Retinal pigment epithelial cell (primary cell): Measurements from ENCODE around the gene PHACTR3.

Experiments used
- DNase-seq: peaks from one replicate; pipeline ENCODE4 v3.0.0-alpha.2; 2010; ENCODE audit warnings: low read depth
- H3K4me3 ChIP-seq: 2 replicates; pipeline ENCODE4 v1.5.1; 2011; ENCODE audit warnings: mild to moderate bottlenecking, low read length, control low read depth, moderate library complexity
- CTCF ChIP-seq: conservative IDR thresholded peaks from 2 replicates; pipeline ENCODE4 v1.5.1; 2011; ENCODE audit warnings: low read depth, low read length, control low read depth, inconsistent platforms

The PHACTR3 gene

GRCh38 chr20:59831024-59831915 is 226.9 kb downstream of the PHACTR3 start:
- TF ChIP-seq CTCF = no peak
- H3K4me3 ChIP-seq = no peak overlapping the region
- DNase-seq = no peak

GRCh38 chr20:59831916-59832270 is 227.6 kb downstream of the PHACTR3 start:
- DNase-seq = no peak
- TF ChIP-seq CTCF = no peak
- H3K4me3 ChIP-seq = no peak overlapping the region

GRCh38 chr20:59832406-59833363 is 228.3 kb downstream of the PHACTR3 start:
- no peak for DNase-seq
- TF ChIP-seq CTCF = no peak
- H3K4me3 ChIP-seq = no peak overlapping the region

GRCh38 chr20:59835057-59835447 is 230.7 kb downstream of the PHACTR3 start:
- no peak for DNase-seq
- H3K4me3 ChIP-seq = no peak overlapping the region
- no peak for TF ChIP-seq CTCF

GRCh38 chr20:59835448-59836395 is 231.4 kb downstream of the PHACTR3 start:
- H3K4me3 ChIP-seq = peak overlapping the region; percentile 1
- DNase-seq = no peak

More at GRCh38 chr20:59835448-59836395, 231.4 kb downstream of the PHACTR3 start:
- no peak for TF ChIP-seq CTCF
